NCI-H128 (cell line): ENCODE results near the gene CNNM3.

Experiments
- DNase-seq: peaks from one replicate; lab custom pipeline; 2025; ENCODE audit not compliant: unreplicated experiment; lab: John Stamatoyannopoulos, UW

The CNNM3 gene

GRCh38 chr2:96874198-96874831 lies 58.2 kb downstream of the CNNM3 start:
- no peak for DNase-seq

- no peak for DNase-seq
Measured at GRCh38 chr2:96875498-96876268, 59.6 kb downstream of the CNNM3 start.

GRCh38 chr2:96876269-96877041 lies 60.4 kb downstream of the CNNM3 start:
- no peak for DNase-seq

- DNase-seq, result no peak
Measured at GRCh38 chr2:96877042-96877451, 61.0 kb downstream of the CNNM3 start.

GRCh38 chr2:96877631-96878092 lies 61.6 kb downstream of the CNNM3 start:
- no peak for DNase-seq

GRCh38 chr2:96878171-96878570 lies 62.1 kb downstream of the CNNM3 start:
- DNase-seq, result no peak

GRCh38 chr2:96878796-96879544 lies 62.9 kb downstream of the CNNM3 start:
- no peak for DNase-seq

- no peak for DNase-seq
Measured at GRCh38 chr2:96879545-96880040, 63.5 kb downstream of the CNNM3 start.

GRCh38 chr2:96880891-96881273 lies 64.8 kb downstream of the CNNM3 start:
- no peak for DNase-seq

GRCh38 chr2:96881349-96882195 lies 65.5 kb downstream of the CNNM3 start:
- no peak for DNase-seq

GRCh38 chr2:96882230-96882629 lies 66.2 kb downstream of the CNNM3 start:
- no peak for DNase-seq

- DNase-seq, result no peak
Measured at GRCh38 chr2:96882906-96883305, 66.8 kb downstream of the CNNM3 start.

GRCh38 chr2:96883306-96883705 lies 67.2 kb downstream of the CNNM3 start:
- DNase-seq, result no peak
